GM11168 (cell line): Measurements from ENCODE around the gene PPM1E.

Experiments
- in situ Hi-C: fragments of 300-500 bp; cut with MboI; formaldehyde crosslinking; loops from one replicate; pipeline ENCODE4 v1.12.0; 2022; ENCODE audit warnings: low sequenced_read_pairs; ENCODE audit not compliant: unreplicated experiment

PPM1E gene

DNA sequence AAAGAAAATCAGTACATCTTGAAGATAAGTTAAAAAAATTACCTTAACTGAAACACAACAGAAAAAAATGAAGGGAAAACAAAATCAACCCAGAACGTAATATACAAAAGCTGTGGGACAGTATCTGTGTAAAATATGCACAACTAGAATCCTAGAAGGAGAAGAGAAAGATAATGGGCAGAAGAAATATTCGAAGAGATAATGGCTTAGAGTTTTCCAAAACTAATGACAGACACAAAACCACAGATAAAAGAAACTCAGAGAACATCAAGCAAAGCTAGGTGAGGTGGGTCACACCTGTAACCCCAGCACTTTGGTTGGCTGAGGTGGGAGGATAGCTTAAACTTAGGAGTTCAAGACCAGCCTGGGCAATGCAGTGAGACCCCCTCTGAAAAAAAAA lies 234.0 kb downstream of the PPM1E start:
- in situ Hi-C loops, result no loop called here

DNA sequence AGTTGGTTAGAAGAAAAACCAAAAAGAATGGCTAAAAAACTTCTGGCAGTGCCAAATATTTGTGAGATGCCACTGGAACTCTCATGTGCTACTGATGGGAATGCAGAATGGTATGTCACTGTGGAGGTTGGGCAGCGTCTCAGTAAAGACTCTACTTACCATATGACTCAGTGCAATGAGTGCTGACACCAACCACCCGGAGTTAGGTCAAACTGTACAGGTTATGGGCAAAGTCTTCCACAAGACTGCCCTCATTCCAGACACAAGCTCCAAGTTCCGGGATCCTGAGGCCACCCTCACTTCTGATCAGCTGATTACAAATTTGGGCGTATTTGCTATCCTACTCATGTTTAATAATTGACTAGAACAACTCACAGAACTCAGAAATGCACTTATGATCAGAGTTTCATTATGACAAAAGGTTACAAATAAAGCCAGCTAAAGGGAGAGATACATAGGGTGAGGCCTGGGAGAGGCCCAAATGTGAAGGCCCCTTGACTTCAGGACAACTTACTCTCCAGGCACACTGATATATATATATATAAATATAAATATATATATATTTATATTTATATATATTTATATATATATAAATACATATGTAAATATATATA lies 236.2 kb downstream of the PPM1E start:
- in situ Hi-C loops, result no loop called here

DNA sequence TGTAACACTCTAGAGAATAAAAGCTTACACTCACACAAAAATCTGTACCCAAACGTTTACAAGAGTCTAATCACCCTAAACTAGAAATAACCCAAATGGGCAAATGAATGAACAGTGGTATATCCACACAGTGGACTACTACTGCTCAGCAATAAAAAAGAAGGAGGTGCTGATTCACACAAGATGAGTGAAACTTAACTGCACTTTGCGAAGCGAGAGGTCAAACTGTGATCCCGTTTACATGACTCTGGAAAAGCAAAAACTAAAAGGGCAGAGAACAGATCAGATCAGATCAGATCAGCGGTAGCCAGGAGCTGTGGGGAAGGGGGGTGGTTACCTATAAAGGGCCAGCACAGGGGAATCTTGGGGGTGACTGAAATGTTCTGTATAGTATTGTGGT lies 237.7 kb downstream of the PPM1E start:
- in situ Hi-C loops, result no loop called here

DNA sequence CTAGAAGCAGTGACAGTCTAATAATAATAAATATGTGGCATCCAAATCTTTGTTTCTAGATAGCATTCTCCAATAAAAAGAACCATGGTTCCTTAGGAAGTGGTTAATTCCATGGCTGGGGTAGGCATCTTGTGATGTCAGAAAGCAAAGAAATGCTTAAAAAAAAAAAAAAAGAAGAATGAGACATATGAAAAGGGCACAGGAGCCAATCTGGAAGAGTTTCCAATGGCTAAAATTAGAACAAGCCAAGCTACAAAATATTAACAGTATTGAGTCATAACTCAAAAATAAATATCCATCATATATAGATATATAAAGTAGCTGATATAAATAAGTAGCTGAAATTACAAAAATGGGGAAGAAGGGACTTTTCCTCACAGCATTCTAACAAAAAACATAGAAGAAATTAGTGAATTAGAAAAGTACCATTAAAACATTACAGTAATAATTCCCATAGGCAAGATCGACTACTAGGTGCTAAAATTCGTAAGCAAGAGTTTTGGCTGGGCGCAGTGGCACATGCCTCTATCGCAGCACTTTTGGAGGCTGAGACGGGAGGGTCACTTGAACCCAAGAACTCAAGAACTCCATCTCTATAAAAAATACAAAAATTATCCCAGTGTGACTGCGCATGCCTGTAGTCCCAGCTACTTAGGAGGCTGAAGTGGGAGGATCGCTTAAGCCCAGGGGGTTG lies 239.7 kb downstream of the PPM1E start:
- in situ Hi-C loops, result no loop called here

DNA sequence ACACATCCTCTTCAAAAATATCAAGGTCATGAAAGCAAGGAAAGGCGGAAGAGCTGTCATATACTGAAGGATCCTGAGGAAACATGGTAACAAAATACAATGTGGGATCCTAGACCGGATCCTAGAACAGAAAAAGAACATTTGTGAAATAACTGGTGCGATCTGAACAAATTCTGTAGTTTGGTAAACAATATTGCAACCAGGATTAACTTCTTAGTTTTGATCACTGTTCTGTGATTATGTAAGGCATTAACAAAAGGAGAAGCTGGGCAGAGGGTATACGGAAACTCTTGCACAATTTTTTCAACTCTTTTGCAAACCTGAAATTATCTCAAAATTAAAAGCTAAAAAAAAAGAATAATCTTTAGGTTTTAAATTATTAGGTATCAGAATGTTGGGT lies 241.3 kb downstream of the PPM1E start:
- in situ Hi-C loops, result no loop called here

DNA sequence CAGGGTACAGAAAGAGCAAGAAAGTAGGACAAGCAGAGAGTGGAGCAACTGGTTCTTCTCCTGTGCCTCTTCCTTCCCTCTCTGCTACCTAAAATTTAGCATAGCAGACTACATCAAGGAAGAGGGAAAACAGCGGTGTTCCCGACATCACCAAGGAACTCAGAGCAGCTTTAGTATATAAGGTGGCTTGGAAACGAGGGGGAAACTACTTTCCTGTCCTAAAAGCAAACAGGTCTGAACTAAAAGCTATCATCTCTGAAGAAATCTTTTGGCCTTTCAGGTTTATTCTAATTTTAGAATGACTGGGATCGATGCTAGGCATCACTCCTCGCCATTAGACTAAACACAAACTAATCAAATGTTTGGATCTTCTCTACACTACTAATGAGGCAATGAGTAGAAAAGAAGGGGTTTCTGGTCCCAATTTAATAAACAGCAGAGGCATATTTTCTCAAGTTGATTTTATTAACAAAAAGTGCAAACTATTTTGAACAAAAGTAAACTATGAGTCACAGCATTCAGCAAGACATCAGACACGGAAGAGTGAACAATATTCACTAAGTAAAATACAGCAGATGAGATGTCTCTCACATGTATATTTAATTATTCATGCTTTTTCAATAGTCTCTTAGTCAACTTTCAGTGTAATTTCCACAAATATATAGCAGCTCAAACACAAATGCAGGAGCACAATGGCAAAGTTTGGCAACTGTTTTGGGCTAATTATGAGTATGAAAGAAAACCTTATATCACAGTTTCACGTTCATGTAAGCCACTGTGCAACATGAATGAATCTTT lies 242.3 kb downstream of the PPM1E start:
- in situ Hi-C loops, result no loop called here

DNA sequence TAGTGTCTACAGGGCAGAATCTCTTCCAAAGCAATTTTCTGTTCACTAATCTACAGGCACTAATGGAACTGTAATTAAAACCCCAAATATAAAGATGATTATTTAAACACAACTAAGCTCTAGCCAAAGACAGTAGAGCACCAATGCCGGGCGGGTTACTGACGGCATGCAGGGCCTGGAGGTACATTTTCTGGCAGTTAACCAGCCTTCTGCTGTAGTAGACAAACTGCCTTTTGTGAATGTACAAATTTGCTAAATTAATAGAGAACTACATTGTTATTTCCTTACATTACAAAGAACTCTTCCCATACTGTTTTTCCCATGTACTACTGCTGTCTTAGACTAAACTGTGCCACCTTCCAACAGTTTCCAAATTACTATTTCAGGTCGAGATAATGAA lies 243.2 kb downstream of the PPM1E start:
- in situ Hi-C loops, result no loop called here

DNA sequence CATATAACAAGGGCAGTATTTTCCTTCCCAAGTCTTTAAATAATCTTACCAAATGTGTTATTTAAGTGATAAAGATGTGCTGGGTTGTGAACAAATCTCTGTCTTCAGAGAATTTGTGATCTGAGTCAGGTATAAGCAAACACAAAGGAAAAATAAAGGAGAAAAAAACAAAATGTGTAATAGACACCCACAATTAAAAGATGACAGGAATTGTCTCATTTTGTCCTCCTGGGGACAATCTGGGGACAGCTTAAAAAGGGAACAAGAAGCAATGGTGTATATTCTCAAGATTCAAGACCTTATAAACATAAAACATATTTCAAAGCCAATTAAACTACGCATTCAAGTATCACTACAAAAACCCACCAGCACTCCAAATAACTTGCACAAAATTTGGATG lies 243.8 kb downstream of the PPM1E start:
- in situ Hi-C loops, result no loop called here

DNA sequence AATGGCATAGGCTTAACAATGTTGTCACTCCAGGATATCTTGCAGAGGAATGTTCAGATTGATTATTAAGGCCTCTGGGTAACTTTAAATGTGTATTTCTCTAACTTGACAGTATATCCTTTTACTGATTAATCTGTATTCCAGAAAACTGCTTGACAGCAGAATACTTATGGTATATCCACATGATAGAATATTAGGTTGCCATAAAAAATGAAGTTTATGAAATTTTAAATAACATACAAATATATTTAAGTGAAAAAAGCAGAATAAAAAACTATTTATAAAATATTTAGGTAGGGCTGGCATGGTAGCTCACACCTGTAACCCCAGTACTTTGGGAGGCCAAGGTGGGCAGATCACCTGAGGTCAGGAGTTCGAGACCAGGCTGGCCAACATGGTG lies 244.4 kb downstream of the PPM1E start:
- in situ Hi-C loops, result loop anchor here (10.0 to 25.0 kb wide), 2 partner anchors 413 to 475 kb away; no protein-coding TSS in a partner anchor

DNA sequence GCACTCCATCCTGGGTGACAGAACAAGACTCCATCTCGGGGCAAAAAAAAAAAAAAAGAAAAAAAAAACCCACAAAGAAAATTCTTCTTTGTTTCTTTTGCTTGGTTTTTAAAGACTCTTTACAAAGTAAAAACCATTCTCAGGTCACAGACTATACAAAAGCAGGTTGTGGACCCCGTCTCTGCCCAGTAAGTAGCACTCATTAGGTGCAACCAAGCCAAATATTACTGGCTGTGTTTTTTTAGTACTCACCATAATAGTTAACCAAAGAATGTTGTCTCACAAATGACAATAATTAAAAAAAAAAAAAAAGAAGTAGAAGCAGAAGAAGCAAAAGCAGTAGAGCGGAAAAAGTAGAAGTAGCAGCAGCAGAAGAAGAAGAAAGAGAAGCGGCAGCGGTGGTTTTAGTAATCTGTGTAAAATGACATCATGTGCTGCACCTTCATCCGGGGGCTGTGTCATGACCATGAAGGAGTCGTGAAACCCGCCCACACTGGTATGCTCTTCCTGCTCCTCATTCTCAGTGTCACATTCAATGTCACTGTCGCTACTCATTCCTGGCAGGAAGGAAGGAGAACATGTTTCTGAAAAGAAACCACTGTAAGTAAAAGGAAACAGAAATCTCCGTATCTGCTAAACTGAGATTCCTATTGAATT lies 245.6 kb downstream of the PPM1E start:
- in situ Hi-C loops, result loop anchor here (10.0 to 25.0 kb wide), 2 partner anchors 414 to 476 kb away; no protein-coding TSS in a partner anchor

DNA sequence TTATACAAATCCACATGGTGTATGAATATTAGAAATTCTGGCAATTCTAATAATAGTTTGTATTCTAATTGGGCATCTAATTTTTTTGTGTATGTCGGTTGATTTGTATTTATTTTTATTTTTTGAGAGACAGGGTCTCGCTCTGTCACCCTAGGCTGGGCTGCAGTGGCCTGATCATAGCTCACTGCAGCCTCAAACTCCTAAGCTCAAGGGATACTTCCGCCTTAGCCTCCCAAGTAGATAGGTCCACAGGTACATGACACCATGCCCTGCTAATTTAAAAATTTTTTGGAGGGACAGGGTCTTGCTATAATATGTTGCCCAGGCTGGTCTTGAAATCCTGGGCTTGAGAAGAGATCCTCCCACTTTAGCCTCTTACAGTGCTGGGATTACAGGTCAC lies 246.5 kb downstream of the PPM1E start:
- in situ Hi-C loops, result loop anchor here (10.0 to 25.0 kb wide), 2 partner anchors 415 to 477 kb away; no protein-coding TSS in a partner anchor

DNA sequence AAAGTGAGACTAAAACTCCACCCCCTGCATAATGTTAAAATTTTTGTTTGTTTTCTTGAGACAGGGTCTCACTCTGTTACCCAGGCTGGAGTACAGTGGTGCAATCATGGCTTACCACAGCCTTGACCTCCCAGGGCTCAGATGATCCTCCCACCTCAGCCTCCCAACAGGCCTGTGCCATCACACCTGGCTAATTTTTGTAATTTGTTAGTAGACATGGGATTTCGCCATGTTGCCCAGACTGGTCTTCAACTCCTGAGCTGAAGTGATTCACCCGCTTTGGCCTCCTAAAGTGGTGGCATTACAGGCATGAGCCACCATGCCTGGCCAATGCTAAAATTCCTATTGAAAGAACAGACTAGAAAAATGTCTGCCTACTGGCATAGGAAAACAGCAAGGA lies 247.2 kb downstream of the PPM1E start:
- in situ Hi-C loops, result loop anchor here (10.0 to 25.0 kb wide), 2 partner anchors 416 to 478 kb away; no protein-coding TSS in a partner anchor

DNA sequence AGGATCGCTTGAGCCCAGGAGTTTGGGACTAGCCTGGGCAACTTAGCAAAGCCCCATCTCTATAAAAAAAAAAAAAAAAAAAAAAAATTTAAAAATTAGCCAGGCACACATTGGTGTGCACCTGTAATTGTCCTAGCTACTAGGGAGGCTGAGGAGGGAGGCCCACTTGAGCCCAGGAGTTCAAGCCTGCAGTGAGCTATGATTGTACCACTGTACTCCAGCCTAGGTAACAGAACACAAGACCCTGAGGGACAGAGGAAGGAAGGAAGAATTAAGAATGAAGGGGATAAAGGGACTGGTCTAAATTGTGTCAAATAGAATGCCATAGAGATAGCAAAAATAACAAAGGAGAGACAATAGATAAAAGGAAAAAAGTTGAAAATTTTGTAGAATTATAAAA lies 248.2 kb downstream of the PPM1E start:
- in situ Hi-C loops, result loop anchor here (10.0 to 25.0 kb wide), 2 partner anchors 417 to 479 kb away; no protein-coding TSS in a partner anchor

DNA sequence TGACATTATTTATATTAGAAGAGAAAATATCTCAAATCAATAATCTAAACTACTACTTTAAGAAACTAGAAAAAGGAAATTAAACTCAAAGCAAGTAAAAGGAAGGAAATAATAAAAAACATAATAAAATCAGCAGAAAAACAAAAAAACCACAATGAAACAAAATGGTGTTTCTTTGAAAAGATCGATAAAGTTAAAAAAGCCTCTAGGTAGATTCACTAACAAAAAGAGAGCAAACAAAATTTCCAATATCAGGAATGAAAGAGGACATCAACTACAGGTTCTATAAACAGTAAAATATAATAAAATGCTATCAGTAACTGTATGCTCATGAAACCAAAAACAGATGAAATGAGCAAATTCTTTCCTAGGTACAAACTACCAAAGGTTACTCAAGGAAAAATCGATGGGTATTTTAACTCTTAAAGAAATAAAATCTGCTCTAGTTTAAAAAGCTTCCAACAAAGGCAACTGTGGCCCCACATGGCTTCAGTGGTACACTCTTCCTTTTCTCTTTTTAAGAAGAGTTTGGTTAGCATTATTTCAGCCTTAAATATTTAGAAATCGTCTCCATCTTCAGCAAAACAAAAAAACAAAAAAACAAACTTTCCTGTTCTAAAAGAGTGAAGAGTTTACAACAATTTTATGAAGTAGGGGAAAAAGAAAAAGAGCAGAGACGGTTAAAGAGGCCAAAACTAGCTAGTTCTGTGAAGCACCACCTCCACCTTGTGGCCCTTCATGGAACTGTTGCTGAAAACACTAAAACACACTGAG lies 248.9 kb downstream of the PPM1E start:
- in situ Hi-C loops, result loop anchor here (10.0 to 25.0 kb wide), 2 partner anchors 417 to 480 kb away; no protein-coding TSS in a partner anchor

DNA sequence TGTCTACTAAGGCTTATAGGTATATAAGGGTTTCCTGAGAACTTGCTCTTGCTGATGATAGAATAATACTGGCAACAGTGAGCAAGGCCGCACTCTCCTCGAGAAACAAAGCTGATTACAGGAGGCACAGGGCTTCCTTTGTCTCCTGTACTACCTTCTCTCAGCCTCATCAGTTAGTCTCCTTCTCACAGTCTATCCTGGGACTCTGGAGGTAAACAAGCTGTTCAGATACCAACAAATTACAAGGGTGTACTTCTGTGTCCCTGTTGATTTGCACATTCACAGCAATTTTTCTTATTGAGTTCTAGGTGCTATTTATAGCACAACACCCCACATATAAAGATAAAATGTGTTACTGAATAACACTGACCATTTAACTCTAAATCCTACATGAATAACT lies 252.3 kb downstream of the PPM1E start:
- in situ Hi-C loops, result loop anchor here (10.0 to 25.0 kb wide), 2 partner anchors 421 to 483 kb away; no protein-coding TSS in a partner anchor

DNA sequence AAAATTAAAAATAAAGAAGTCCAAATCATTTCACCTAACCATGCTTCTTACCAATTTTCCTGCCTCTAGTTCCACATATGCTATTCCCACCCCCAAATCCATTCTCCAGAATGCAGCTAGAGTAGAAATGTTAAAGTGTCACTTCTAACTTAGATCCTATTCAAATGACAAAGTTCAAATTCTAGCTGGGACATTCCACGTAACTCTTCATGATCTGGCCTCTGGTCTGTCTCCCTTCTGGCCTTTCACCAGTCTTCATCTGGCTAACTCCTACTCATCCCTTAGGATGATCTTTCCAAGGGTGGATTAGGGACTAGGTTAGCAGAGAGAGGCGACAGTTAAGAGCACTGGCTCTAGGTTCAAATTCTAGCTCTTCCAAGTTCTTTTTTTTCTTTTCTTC lies 253.1 kb downstream of the PPM1E start:
- in situ Hi-C loops, result loop anchor here (10.0 to 25.0 kb wide), 2 partner anchors 421 to 484 kb away; no protein-coding TSS in a partner anchor

DNA sequence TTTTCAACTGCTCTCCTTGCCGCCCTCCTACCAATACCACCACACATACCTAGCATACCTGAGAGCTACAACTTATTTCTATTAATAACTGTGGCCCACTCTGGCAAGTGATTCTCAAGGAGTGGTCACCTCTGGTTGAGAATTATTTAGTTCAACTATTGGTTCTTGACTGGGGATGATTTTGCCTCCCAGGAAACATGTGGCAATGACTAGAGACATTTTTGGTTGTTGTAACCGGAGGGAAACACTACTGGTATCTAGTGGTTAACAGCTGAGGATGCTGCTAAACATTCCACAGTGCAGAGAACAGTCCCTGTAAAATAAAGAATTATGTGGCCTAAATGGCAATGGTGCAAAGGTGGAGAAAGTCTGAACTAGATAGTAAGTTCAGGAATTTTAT lies 254.4 kb downstream of the PPM1E start:
- in situ Hi-C loops, result loop anchor here (25.0 kb wide), 1 partner anchor 423 kb away; no protein-coding TSS in a partner anchor

DNA sequence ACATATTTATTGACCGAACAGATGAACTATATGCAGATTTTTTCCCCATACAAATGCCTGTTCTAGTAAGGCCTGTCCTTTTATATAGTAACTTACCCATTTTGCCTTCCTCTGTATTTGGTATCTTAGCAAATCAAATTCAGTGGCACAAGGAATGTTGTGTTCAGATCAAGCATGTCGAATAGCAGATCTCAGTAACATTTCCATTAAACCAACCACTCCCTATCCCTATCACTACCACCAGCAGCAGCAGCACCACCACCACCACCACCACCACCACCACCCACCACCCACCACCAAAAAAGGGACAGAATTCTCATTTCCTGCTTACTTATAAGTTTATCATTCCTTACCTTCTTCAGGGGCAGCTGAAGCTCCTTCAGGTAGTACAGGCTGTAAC lies 256.3 kb downstream of the PPM1E start:
- in situ Hi-C loops, result loop anchor here (25.0 kb wide), 1 partner anchor 425 kb away; no protein-coding TSS in a partner anchor

DNA sequence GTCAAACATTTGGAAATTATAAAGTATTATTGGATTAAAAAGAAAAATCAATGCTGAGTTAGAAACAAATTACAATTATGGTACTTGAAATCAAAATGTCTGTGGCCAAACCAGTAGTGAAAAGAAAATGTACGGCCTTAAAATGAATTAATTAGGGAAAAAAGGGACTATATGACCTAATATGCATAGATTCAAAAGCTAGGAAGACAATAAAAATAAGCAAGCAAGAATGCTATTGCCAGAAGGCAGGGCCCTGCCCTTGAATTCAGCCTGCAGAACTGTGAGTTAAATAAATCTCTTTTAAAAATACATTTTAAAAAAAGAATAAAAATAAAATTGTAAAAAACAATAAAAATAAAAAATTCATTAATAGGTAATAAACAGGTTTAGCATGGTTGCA lies 262.4 kb downstream of the PPM1E start:
- in situ Hi-C loops, result loop anchor here (5.0 to 25.0 kb wide), 2 partner anchors 301 to 431 kb away; no protein-coding TSS in a partner anchor
